ENCODE data around the gene MED12L.

DNA sequence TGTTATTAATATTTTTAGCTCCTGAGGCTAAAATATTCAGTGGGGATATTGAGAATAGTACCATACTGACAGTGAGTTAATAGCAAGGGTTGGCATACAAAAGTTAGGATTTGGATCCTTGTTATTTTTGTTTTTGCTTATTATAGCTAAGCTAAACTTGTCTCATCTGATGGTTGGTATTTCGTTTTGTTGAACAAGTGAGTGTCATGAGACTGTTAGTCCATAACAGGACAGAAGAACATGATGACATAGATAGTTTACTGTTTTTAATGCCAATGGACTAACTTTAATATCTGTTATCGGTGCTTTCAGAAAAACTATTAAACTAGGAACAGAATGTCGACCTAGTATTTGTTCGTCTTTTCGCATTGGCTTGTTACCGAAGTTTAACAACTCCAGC is 69.1 kb downstream of the MED12L start:
- TF ChIP-seq, protein P1, sequence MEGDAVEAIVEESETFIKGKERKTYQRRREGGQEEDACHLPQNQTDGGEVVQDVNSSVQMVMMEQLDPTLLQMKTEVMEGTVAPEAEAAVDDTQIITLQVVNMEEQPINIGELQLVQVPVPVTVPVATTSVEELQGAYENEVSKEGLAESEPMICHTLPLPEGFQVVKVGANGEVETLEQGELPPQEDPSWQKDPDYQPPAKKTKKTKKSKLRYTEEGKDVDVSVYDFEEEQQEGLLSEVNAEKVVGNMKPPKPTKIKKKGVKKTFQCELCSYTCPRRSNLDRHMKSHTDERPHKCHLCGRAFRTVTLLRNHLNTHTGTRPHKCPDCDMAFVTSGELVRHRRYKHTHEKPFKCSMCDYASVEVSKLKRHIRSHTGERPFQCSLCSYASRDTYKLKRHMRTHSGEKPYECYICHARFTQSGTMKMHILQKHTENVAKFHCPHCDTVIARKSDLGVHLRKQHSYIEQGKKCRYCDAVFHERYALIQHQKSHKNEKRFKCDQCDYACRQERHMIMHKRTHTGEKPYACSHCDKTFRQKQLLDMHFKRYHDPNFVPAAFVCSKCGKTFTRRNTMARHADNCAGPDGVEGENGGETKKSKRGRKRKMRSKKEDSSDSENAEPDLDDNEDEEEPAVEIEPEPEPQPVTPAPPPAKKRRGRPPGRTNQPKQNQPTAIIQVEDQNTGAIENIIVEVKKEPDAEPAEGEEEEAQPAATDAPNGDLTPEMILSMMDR (conservative IDR thresholded peaks at IDR 0.05; ENCODE audit: low read length): no peak
- TF ChIP-seq EZH2phosphoT487 (IDR thresholded peaks at IDR 0.05; ENCODE audit: borderline replicate concordance): no peak

Measured in Loucy (cell line).